Mammary microvascular endothelial cell (primary cell): Measurements from ENCODE around the gene MAGEC2. TPM values are rescaled to one million over a fixed set of nuclear protein-coding genes. Genes with fewer than 3 reads are reported as not detected.

Experiments used
- total RNA-seq: library from RNA; depleted of rRNA; stranded (reverse); fragments of >200 nt; gene quantifications from 2 replicates; pipeline ENCODE4 v1.2.3, GENCODE V29; 2015

Gene MAGEC2, protein sequence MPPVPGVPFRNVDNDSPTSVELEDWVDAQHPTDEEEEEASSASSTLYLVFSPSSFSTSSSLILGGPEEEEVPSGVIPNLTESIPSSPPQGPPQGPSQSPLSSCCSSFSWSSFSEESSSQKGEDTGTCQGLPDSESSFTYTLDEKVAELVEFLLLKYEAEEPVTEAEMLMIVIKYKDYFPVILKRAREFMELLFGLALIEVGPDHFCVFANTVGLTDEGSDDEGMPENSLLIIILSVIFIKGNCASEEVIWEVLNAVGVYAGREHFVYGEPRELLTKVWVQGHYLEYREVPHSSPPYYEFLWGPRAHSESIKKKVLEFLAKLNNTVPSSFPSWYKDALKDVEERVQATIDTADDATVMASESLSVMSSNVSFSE
- not detected in 2 replicates for total RNA-seq

DNA sequence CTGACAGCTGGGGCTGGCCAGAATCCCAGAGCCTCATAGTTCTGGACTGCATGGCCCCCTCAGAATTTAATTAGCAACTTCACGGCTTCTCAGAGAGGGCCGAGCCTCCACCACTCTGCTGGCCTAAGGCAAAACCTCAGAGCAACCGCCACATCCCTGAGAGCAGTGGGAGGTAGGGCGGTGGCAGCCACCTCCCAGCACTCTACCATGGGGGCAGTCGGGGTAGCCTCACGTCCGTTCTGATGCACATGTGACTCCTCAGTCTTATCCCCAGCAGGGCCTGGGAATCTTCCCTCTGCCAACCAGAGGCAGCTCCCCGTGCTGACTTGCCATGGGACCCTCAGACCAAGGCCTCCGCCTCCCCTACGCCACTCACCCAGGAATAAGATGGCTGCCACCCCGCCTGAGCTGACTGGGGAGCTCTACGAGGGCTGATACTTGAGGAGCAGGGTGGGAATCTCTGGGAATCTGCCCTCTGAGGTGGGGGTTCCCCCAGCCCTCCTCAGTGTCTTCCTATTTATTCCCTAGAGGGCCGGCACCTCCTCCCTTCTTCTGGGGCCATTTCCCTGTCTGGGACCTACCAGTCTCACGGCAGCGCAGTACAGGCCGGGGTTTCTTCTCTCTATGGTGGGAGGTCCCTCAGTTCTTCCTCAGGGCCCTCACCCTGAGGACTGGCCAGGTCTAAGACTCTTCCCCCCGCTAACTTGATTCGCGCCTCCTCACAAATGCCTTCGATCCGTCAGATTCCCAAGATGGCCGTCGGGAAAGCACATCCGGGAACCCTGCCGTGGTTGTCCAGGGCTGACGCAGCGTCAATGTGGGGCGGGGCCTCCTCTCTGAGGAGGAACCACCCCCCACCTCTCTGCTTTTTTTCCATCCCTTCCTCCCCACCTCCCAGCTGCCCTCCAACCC lies at the start of gene MAGEC2:
TSS of gene MAGEC2 (minus strand) at position 769 of the 912 bp plus-strand sequence. CDS start 1,303 bp downstream, outside the sequence.

